Omental fat pad (tissue), 4 donors: Measurements from ENCODE around the gene LDHB. TPM values are rescaled to one million over a fixed set of nuclear protein-coding genes. Genes with fewer than 3 reads are reported as not detected.

ENCODE experiments used
- ATAC-seq: fragments of 150-250 bp; one replicate; pipeline ENCODE4 v1.9.1; 2016; ENCODE audit warnings: mild to moderate bottlenecking, moderate library complexity; ENCODE audit not compliant: low FRiP score
- DNase-seq: peaks from one replicate; pipeline ENCODE4 v3.0.0-alpha.2; 2019; ENCODE audit warnings: low spot score
- total RNA-seq, 4 donors: library from RNA; depleted of rRNA; stranded (reverse); fragments of >200 nt; gene quantifications; one replicate each; pipeline ENCODE4 v1.1.0, GENCODE V29; 2016
- TF ChIP-seq, protein P1 (sequence below), 3 donors: fragments of 450-650 bp; IDR thresholded peaks; one replicate each; pipeline ENCODE4 v1.5.1; 2016 to 2017; ENCODE audit warnings: antibody characterized with exemption in 3 of 3, mild to moderate bottlenecking in 3 of 3, moderate library complexity in 2 of 3

LDHB gene
- total RNA-seq, 4 donors from 2014 or later = 259 to 578 (median 539) TPM

DNA sequence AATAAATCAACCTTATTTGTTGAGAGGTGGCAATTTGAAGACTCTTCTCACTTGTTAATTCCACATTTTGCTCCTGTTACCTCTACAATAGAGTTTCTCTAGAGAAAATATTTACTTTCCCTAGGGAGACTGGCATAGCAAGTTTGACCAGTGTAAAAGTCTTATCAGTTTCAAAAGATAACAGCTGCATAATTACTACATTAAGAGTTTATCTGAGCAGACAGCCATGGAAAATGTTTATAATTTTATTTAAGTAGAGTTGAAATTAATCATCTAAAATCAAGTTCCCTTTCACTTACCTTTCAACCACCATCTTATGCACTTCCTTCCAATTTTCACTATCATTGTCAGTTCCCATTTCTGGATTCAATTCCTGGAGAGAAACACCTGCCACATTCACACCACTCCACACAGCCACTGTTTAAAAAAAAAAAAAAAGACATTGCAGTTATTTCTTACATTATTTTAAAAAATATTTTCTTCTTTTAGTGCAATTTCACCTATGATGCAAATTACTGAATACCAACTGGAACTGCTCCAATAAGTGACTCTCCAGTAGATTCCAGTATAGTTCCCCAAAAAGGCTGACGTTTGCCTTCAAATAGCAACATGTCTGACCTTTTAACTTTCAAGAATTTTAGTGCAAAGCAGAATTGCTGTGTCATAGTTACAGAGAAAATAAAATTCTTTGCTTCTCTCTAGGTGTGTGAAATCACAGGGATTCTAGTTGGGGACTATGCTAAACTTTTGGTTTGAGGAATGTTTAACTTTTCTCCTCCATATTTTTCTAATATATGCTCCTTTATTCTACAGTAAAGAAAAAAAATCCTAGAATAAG, 19.4 kb downstream of the LDHB start:
- no peak for DNase-seq
- peak; percentile 44 for ATAC-seq
- TF ChIP-seq, protein P1, sequence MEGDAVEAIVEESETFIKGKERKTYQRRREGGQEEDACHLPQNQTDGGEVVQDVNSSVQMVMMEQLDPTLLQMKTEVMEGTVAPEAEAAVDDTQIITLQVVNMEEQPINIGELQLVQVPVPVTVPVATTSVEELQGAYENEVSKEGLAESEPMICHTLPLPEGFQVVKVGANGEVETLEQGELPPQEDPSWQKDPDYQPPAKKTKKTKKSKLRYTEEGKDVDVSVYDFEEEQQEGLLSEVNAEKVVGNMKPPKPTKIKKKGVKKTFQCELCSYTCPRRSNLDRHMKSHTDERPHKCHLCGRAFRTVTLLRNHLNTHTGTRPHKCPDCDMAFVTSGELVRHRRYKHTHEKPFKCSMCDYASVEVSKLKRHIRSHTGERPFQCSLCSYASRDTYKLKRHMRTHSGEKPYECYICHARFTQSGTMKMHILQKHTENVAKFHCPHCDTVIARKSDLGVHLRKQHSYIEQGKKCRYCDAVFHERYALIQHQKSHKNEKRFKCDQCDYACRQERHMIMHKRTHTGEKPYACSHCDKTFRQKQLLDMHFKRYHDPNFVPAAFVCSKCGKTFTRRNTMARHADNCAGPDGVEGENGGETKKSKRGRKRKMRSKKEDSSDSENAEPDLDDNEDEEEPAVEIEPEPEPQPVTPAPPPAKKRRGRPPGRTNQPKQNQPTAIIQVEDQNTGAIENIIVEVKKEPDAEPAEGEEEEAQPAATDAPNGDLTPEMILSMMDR (IDR thresholded peaks at IDR 0.05) = no peak

DNA sequence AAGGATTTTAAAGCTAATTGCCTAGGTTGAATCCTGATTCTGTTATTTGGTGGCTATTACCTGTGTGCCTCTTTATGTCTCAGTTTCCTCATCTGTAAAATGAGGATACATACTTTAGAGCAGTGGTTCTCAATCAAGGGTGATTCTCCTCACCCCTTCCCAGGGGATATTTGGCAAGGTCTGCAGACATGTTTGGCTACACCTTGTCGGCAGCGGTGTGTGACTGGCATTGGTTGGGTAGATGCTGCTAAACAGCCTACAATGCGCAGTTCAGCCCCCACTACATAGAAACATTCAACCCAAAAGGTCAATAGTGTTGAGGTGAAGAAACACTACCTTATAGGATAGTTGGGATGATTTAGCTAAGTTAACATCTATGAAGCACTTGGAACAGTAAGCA, 23.4 kb downstream of the LDHB start:
- TF ChIP-seq, protein P1 (IDR thresholded peaks at IDR 0.05) = no peak
- no peak for DNase-seq
- no peak for ATAC-seq

- DNase-seq (no peak), ATAC-seq (no peak)
- TF ChIP-seq, protein P1 (IDR thresholded peaks at IDR 0.05) = no peak
Observed at GRCh38 chr12:21631367-21631766, 26.3 kb downstream of the LDHB start.

GRCh38 chr12:21627924-21628323, 29.7 kb downstream of the LDHB start:
- TF ChIP-seq, protein P1 (IDR thresholded peaks at IDR 0.05) = no peak
- DNase-seq (no peak), ATAC-seq (no peak)

DNA sequence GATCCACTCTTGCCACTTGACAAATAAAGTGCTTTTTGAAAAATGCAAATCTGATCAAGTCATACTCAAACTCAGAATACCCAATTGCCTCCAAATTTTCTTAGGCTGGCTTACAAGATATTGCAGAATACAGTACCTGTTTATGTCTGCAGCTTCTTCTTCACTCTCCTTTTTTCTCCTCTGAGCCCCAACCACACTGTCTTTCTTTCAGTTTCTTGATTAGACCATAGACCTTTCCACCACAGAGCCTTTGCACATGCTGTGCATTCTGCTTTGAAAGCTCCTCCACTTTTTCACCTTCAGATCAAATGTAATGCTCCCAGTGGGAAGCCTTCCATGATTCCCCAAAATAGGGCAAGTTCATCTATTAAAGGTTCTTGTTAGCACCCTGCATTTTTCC, 39.1 kb downstream of the LDHB start:
- TF ChIP-seq, protein P1 (IDR thresholded peaks at IDR 0.05) = no peak
- DNase-seq (no peak), ATAC-seq (no peak)

- DNase-seq = no peak
- no peak for ATAC-seq
- TF ChIP-seq, protein P1 (IDR thresholded peaks at IDR 0.05) = no peak
Observed at GRCh38 chr12:21617030-21617429, 40.6 kb downstream of the LDHB start.

GRCh38 chr12:21615431-21615830, 42.2 kb downstream of the LDHB start:
- TF ChIP-seq, protein P1 (IDR thresholded peaks at IDR 0.05) = no peak
- ATAC-seq (no peak), DNase-seq (no peak)
